Natural killer cell (primary cell): Measurements from ENCODE around the gene HBG2. TPM values are rescaled to one million over a fixed set of nuclear protein-coding genes. Genes with fewer than 3 reads are reported as not detected.

ENCODE experiments used
- ATAC-seq, 3 donors: fragments of 150-1000 bp in 2 of 3; fragments of 200-7000 bp in 1 of 3; cut with Tn5 transposase; 1 replicate in 1 of 3; 2 replicates in 2 of 3; pipeline ENCODE4 v1.10.0; 2021; ENCODE audit warnings: mild to moderate bottlenecking in 2 of 3, moderate library complexity in 2 of 3
- DNase-seq, 2 donors: peaks; one replicate each; pipeline versions ENCODE4 v3.0.0 to v3.0.0-alpha.2; 2013 to 2021; ENCODE audit warnings: mixed read lengths in 1 of 2
- H3K27ac ChIP-seq: one replicate; pipeline ENCODE4 v1.5.1; 2013; ENCODE audit warnings: mild to moderate bottlenecking, low read length
- H3K27me3 ChIP-seq: one replicate; pipeline ENCODE4 v1.6.1; 2013; ENCODE audit warnings: low read length; ENCODE audit not compliant: control insufficient read depth, insufficient read depth
- H3K36me3 ChIP-seq: one replicate; pipeline ENCODE4 v1.6.1; 2013; ENCODE audit warnings: low read length; ENCODE audit not compliant: control insufficient read depth, insufficient read depth
- H3K4me1 ChIP-seq: one replicate; pipeline ENCODE4 v1.6.1; 2013; ENCODE audit warnings: low read length; ENCODE audit not compliant: control insufficient read depth, insufficient read depth
- H3K4me3 ChIP-seq: one replicate; pipeline ENCODE4 v1.5.1; 2013; ENCODE audit warnings: low read length
- H3K9me3 ChIP-seq: one replicate; pipeline ENCODE4 v1.6.1; 2013; ENCODE audit warnings: low read length; ENCODE audit not compliant: control insufficient read depth, insufficient read depth
- H3K27ac Mint-ChIP-seq, 2 donors: one replicate each; pipeline ENCODE4 v1.8.0; 2022; ENCODE audit warnings: mild to moderate bottlenecking in 2 of 2, mixed read lengths in 2 of 2, moderate library complexity in 1 of 2
- H3K27me3 Mint-ChIP-seq, 2 donors: one replicate each; pipeline ENCODE4 v1.8.0; 2022; ENCODE audit warnings: low read depth in 2 of 2, mixed read lengths in 2 of 2
- H3K36me3 Mint-ChIP-seq: one replicate; pipeline ENCODE4 v1.8.0; 2022; ENCODE audit warnings: mixed read lengths
- H3K4me1 Mint-ChIP-seq, 2 donors: one replicate each; pipeline ENCODE4 v1.8.0; 2022; ENCODE audit warnings: mixed read lengths in 2 of 2
- H3K4me3 Mint-ChIP-seq: one replicate; pipeline ENCODE4 v1.8.0; 2022; ENCODE audit warnings: mild to moderate bottlenecking, moderate library complexity, mixed read lengths
- H3K9me3 Mint-ChIP-seq, 2 donors: one replicate each; pipeline ENCODE4 v1.8.0; 2022; ENCODE audit warnings: mixed read lengths in 2 of 2
- WGBS: methylation state at CpG from one replicate; pipeline ENCODE4 v1.1.7; 2013; ENCODE audit warnings: missing lambda C conversion rate; ENCODE audit not compliant: insufficient coverage; 5-methylcytosine and 5-hydroxymethylcytosine counted together
- intact Hi-C: fragments of 100-400 bp; cut with micrococcal nuclease; formaldehyde crosslinking; loops from one replicate; pipeline ENCODE4 v1.14.2; 2022
- total RNA-seq, 4 donors: library from RNA; stranded (reverse); fragments of 120-200 nt in 1 of 4; gene quantifications; one replicate each; pipeline versions ENCODE4 v1.2.3 to v1.2.4, GENCODE V29; 2013 to 2022
- TF ChIP-seq, protein P1 (sequence below): fragments of 200-600 bp; IDR thresholded peaks from one replicate; pipeline ENCODE4 v1.8.0; 2022; ENCODE audit warnings: antibody characterized with exemption

Gene HBG2
- total RNA-seq, 3 donors from 2014 or later (not counting 1 experiment from before 2014, with no cell fraction given): not detected

- intact Hi-C loops: no loop called here
- no peaks in the 10 kb centered on the region for H3K36me3 Mint-ChIP-seq
- Histone ChIP-seq H3K9me3 (no peaks in the 10 kb centered on the region), H3K36me3 (no peaks in the 10 kb centered on the region), H3K27ac (no peak overlapping the region), H3K27me3 (no peaks in the 10 kb centered on the region), H3K4me3 (no peak overlapping the region), H3K4me1 (no peaks in the 10 kb centered on the region)
- no peaks in the 10 kb centered on the region for H3K4me1 Mint-ChIP-seq
- peaks cover 0 to 3% of the 10 kb centered on the region in 2 donors for H3K27me3 Mint-ChIP-seq
- DNase-seq: no peak
- no peak for ATAC-seq
- 73% methylated on average over 1 of the region's 1 CpG for WGBS
- no peak overlapping the region for H3K27ac Mint-ChIP-seq
- no peak overlapping the region for H3K4me3 Mint-ChIP-seq
- peaks cover 2 to 3% of the 10 kb centered on the region in 2 donors for H3K9me3 Mint-ChIP-seq
- TF ChIP-seq, protein P1, sequence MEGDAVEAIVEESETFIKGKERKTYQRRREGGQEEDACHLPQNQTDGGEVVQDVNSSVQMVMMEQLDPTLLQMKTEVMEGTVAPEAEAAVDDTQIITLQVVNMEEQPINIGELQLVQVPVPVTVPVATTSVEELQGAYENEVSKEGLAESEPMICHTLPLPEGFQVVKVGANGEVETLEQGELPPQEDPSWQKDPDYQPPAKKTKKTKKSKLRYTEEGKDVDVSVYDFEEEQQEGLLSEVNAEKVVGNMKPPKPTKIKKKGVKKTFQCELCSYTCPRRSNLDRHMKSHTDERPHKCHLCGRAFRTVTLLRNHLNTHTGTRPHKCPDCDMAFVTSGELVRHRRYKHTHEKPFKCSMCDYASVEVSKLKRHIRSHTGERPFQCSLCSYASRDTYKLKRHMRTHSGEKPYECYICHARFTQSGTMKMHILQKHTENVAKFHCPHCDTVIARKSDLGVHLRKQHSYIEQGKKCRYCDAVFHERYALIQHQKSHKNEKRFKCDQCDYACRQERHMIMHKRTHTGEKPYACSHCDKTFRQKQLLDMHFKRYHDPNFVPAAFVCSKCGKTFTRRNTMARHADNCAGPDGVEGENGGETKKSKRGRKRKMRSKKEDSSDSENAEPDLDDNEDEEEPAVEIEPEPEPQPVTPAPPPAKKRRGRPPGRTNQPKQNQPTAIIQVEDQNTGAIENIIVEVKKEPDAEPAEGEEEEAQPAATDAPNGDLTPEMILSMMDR: no peak
These were observed 1.7 kb downstream of the HBG2 start for GRCh38 chr11:5252919-5253265.

DNA sequence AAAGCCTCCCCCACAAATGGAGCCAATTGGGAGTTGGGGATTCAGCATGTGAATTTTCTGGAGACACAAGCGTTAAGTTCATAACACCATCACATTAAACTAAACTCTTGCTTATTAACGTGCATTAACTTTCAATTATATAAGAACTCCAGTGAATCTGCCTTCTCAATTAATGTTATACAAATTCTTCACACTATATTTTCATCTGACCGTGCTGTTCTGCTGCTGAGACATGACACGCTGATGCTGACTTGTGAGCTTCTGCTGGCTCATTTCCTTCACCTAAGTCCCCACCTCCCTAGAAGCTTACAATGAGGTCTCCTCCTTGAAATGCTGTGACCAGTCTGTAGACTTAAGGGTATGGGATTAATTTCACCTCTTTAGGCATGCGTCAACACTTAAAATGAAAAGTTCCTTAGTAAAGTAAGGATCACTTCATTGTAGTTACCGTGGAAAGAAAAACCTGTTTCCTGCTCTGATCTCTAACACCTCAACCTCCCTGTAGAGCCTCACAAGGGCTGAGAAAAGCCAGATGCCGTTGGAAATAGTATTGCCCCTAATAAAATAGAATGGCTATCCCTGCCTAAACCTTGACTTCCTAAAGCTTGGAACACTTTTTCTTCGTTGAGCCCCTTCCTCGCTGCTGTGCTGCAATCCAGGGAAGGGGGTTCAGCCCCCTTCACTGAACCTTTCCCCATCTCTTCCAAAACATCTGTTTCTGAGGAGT is 2.2 kb downstream of the HBG2 start:
- Histone ChIP-seq H3K27ac (no peak overlapping the region), H3K27me3 (no peaks in the 10 kb centered on the region), H3K9me3 (no peaks in the 10 kb centered on the region), H3K36me3 (no peaks in the 10 kb centered on the region), H3K4me1 (no peaks in the 10 kb centered on the region), H3K4me3 (no peak overlapping the region)
- intact Hi-C loops: no loop called here
- H3K4me3 Mint-ChIP-seq: no peak overlapping the region
- no peaks in the 10 kb centered on the region for H3K4me1 Mint-ChIP-seq
- H3K27me3 Mint-ChIP-seq: no peaks in the 10 kb centered on the region
- TF ChIP-seq, protein P1: no peak
- ATAC-seq (no peak), DNase-seq (no peak)
- no peak overlapping the region for H3K27ac Mint-ChIP-seq
- H3K9me3 Mint-ChIP-seq: no peaks in the 10 kb centered on the region
- no peaks in the 10 kb centered on the region for H3K36me3 Mint-ChIP-seq
- 74% methylated on average over 8 of the region's 9 CpGs for WGBS

DNA sequence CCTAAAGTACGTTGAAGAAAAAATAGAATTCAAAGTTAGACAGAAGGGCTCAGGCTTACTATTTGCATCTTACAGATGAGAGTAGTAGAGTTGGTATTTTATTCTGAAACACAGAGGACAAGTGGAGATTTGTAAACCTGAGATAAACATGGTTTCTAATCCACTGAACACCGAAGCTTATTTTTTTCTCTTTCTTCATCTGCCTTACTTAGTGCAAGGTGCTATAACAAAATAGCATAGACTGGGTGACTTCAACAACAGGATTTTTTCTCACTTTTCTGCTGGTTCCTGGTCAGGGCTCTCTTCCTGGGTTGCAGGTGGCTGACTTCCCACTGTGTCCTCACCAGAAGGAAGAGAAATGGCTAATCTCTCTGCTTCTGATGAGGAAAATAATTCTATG is 2.8 kb downstream of the HBG2 start:
- TF ChIP-seq, protein P1: no peak
- intact Hi-C loops: no loop called here
- DNase-seq: no peak
- Mint-ChIP-seq H3K27ac (no peak overlapping the region), H3K4me1 (no peaks in the 10 kb centered on the region), H3K27me3 (no peaks in the 10 kb centered on the region), H3K36me3 (no peaks in the 10 kb centered on the region), H3K4me3 (no peak overlapping the region), H3K9me3 (no peaks in the 10 kb centered on the region)
- WGBS: 50% methylated on average over 1 of the region's 2 CpGs
- H3K27ac ChIP-seq: no peak overlapping the region
- ATAC-seq: no peak
- no peak overlapping the region for H3K4me3 ChIP-seq
- H3K9me3 ChIP-seq: no peaks in the 10 kb centered on the region
- no peaks in the 10 kb centered on the region for H3K4me1 ChIP-seq
- H3K36me3 ChIP-seq: no peaks in the 10 kb centered on the region
- H3K27me3 ChIP-seq: no peaks in the 10 kb centered on the region
